HG03064 (cell line): ENCODE data around the gene ACKR1.

Experiments
- ATAC-seq: cut with Tn5 transposase; IDR thresholded peaks from one replicate; pipeline ENCODE4 v1.9.1; 2021; ENCODE audit warnings: low read depth; ENCODE audit not compliant: unreplicated experiment

ACKR1 gene

DNA sequence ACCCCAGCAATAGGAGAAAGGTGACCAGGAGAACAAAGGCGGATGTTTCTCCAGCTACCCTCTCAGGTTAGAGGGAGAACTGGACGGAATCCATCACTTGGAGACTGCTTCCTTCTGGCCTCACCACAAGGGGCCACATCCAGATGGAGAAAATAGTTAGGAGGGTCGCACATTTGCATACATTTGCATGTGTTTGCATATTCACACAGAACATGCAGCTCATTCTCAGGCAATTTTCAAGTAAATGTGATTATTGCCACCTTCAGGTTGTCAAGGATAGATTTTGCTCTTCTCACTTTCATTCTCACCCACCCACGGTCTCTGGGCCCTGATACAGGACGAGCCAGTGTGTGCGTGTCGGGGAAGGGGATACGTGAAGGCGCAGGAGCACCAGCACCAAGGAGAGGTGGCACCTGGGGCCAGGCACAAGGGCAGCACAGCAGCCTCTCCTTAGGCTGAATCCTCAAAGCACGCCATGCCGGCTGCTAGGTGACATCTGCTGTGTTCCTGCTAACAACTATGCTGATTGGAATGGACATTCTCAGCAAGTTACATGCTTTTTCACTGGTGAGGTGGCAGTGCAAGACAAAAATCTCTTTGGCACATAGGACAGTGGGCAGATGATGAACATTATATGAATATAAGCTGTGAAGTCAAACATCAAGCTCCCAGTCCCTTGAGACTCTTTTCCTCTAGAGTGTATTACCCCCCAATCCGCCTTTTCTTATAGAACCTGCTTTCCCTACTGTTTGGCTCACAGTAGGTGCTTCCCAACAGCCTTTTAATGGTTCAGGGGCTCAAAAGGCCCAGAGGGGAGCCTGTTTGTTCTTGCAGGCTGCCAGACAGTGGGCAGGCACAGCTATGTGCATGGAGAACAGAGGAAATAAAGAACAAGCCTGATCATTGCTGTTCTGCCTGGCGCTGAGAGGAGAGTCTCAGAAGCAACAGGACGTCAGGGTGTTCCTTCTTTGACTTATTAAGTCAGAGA is 14.3 kb downstream of the ACKR1 start:
- no peak for ATAC-seq

- ATAC-seq = no peak
These were observed 17.6 kb downstream of the ACKR1 start for GRCh38 chr1:159222075-159222865.

GRCh38 chr1:159223004-159223403 is 18.3 kb downstream of the ACKR1 start:
- ATAC-seq = no peak

- no peak for ATAC-seq
These were observed 23.9 kb downstream of the ACKR1 start for GRCh38 chr1:159228554-159228953.

DNA sequence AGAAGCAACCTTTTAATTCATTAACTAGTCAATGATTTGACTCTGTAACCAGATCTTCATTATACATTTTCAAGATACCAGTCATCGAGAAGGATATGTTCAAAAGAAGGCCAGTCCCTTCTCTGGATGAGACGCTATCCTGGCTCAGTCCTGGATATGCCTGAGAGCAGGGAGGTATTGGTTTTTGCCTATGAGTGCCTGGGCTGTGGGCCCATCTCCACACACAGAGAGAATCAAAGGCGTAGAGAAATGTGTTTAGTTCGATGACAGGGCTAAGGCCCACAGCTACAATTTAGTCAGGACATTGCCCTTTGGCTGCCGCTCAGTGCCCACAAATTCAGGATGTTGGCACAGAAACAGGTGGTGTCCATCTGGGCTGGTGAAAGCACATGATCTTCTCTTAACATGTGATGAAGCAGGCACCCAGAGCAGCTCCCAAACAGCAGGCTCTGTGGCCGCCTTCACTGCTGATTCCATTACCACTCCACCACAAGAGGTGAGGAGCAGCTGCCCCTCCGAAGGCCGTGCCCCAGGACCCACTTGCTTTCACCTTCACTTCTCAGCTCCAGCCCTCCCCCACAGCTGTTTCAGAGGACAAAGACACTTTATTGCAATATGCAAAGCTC is 24.7 kb downstream of the ACKR1 start:
- ATAC-seq = no peak

- ATAC-seq = no peak
These were observed 25.2 kb downstream of the ACKR1 start for GRCh38 chr1:159229896-159230295.

- no peak for ATAC-seq
These were observed 35.0 kb downstream of the ACKR1 start for GRCh38 chr1:159239551-159240220.

GRCh38 chr1:159247266-159247665 is 42.6 kb downstream of the ACKR1 start:
- no peak for ATAC-seq

- no peak for ATAC-seq
These were observed 43.6 kb downstream of the ACKR1 start for GRCh38 chr1:159248311-159248710.

- ATAC-seq = no peak
These were observed 46.1 kb downstream of the ACKR1 start for GRCh38 chr1:159250638-159251216.
